H1 (cell line): Measurements from ENCODE around the gene GPC6. TPM values are rescaled to one million over a fixed set of nuclear protein-coding genes. Genes with fewer than 3 reads are reported as not detected.

Experiments
- CTCF ChIA-PET: fragments of 300-600 bp; sonication (Branson Sonifier 250); formaldehyde crosslinking; loops from one replicate; lab custom pipeline; 2021; ENCODE audit not compliant: partially characterized antibody; lab: Charles Lee
- POLR2A ChIA-PET: fragments of 300-600 bp; sonication (Branson Sonifier 250); formaldehyde crosslinking; loops from one replicate; lab custom pipeline; 2021; ENCODE audit warnings: inconsistent platforms; ENCODE audit not compliant: partially characterized antibody; lab: Charles Lee
- DNase-seq, 2 experiments: peaks; one replicate each; pipeline versions ENCODE4 v3.0.0 to v3.0.0-alpha.2; 2010 to 2022; ENCODE audit warnings: low spot score in 2 of 2, low read depth in 1 of 2, mixed read lengths in 1 of 2
- FAIRE-seq: peaks from 2 replicates; lab custom pipeline; 2011; peaks lifted over from hg19 to GRCh38; lab: Jason Lieb, UNC
- H2AFZ ChIP-seq: 2 replicates; pipeline ENCODE4 v1.8.1; 2012; ENCODE audit warnings: low read length, inconsistent platforms
- H2AK5ac ChIP-seq: 2 replicates; pipeline ENCODE4 v1.6.1; 2013; ENCODE audit warnings: low read depth, low read length
- H2BK120ac ChIP-seq: replicated peaks from 2 replicates; pipeline ENCODE3; 2013; ENCODE audit warnings: low read depth, low read length, inconsistent platforms
- H2BK12ac ChIP-seq: 2 replicates; pipeline ENCODE4 v1.6.1; 2013; ENCODE audit warnings: low read depth, low read length
- H2BK15ac ChIP-seq: 2 replicates; pipeline ENCODE4 v1.6.1; 2013; ENCODE audit warnings: low read length
- H2BK20ac ChIP-seq: 2 replicates; pipeline ENCODE4 v1.6.1; 2013; ENCODE audit warnings: low read length
- H2BK5ac ChIP-seq: 2 replicates; pipeline ENCODE4 v1.6.1; 2013; ENCODE audit warnings: low read depth, low read length
- H3K14ac ChIP-seq: 2 replicates; pipeline ENCODE4 v1.6.1; 2013; ENCODE audit warnings: inconsistent platforms; ENCODE audit not compliant: insufficient read length
- H3K18ac ChIP-seq: 2 replicates; pipeline ENCODE4 v1.6.1; 2013; ENCODE audit warnings: low read length; ENCODE audit errors: extremely low read depth
- H3K23ac ChIP-seq: 2 replicates; pipeline ENCODE4 v1.6.1; 2013; ENCODE audit warnings: inconsistent platforms; ENCODE audit not compliant: insufficient read length
- H3K23me2 ChIP-seq: 2 replicates; pipeline ENCODE4 v1.6.1; 2013; ENCODE audit warnings: low read depth, low read length
- H3K27ac ChIP-seq: 2 replicates; pipeline ENCODE4 v1.6.1; 2011; ENCODE audit warnings: low read depth, low read length, inconsistent platforms
- H3K27me3 ChIP-seq, 4 experiments: replicated peaks in 1 of 4; 1 replicate in 1 of 4; 2 replicates in 3 of 4; pipeline versions ENCODE4 v1.6.1 to v1.8.1; 2011 to 2013; ENCODE audit warnings: low read length in 3 of 4, mild to moderate bottlenecking in 3 of 4, inconsistent platforms in 2 of 4, mixed read lengths in 2 of 4, moderate library complexity in 1 of 4; ENCODE audit not compliant: control insufficient read depth in 3 of 4, insufficient read depth in 3 of 4; ENCODE audit errors: extremely low read depth in 1 of 4
- H3K36me3 ChIP-seq, 4 experiments: 2 replicates each; pipeline versions ENCODE4 v1.6.1 to v1.8.1; 2011 to 2013; ENCODE audit warnings: mild to moderate bottlenecking in 4 of 4, low read length in 3 of 4, moderate library complexity in 2 of 4, control low read depth in 1 of 4, inconsistent platforms in 1 of 4; ENCODE audit not compliant: insufficient read depth in 4 of 4, control insufficient read depth in 2 of 4
- H3K4ac ChIP-seq: replicated peaks from 2 replicates; pipeline ENCODE3; 2013; ENCODE audit warnings: low read length, low read depth, mixed read lengths, inconsistent platforms; ENCODE audit not compliant: insufficient read length
- H3K4me1 ChIP-seq, 4 experiments: replicated peaks in 1 of 4; 1 replicate in 1 of 4; 2 replicates in 3 of 4; pipeline versions ENCODE4 v1.6.1 to v1.8.1; 2011 to 2013; ENCODE audit warnings: low read length in 3 of 4, inconsistent platforms in 2 of 4, mixed read lengths in 1 of 4; ENCODE audit not compliant: insufficient read depth in 4 of 4, control insufficient read depth in 3 of 4
- H3K4me2 ChIP-seq, 2 experiments: 2 replicates each; pipeline versions ENCODE4 v1.6.1 to v1.8.1; 2011 to 2013; ENCODE audit warnings: low read depth in 2 of 2, low read length in 2 of 2, control low read depth in 1 of 2, inconsistent platforms in 1 of 2, mild to moderate bottlenecking in 1 of 2; ENCODE audit not compliant: insufficient read depth in 1 of 2
- H3K4me3 ChIP-seq, 4 experiments: fragments of 200-600, 300-600 bp in 1 of 4; sonication (generic), shearing (Covaris generic), sonication (Bioruptor Twin) in 1 of 4; 2 replicates each; pipeline versions ENCODE4 v1.5.1 to v1.8.1; 2011 to 2016; ENCODE audit warnings: low read length in 4 of 4, low read depth in 3 of 4, control low read depth in 2 of 4, inconsistent platforms in 2 of 4, mild to moderate bottlenecking in 2 of 4, mixed read lengths in 1 of 4, moderate library complexity in 1 of 4; ENCODE audit not compliant: insufficient read depth in 2 of 4; ENCODE audit errors: extremely low read depth in 1 of 4
- H3K56ac ChIP-seq: replicated peaks from 2 replicates; pipeline ENCODE3; 2013; ENCODE audit warnings: low read depth, mild to moderate bottlenecking, mixed read lengths, low read length, inconsistent platforms; ENCODE audit not compliant: insufficient read length
- H3K79me1 ChIP-seq: 2 replicates; pipeline ENCODE4 v1.6.1; 2013; ENCODE audit warnings: low read depth, low read length, control low read depth
- H3K79me2 ChIP-seq, 2 experiments: 2 replicates each; pipeline versions ENCODE4 v1.6.1 to v1.8.1; 2012 to 2013; ENCODE audit warnings: low read length in 2 of 2, mild to moderate bottlenecking in 2 of 2, inconsistent platforms in 1 of 2; ENCODE audit not compliant: insufficient read depth in 2 of 2, control insufficient read depth in 1 of 2
- H3K9ac ChIP-seq, 4 experiments: replicated peaks in 1 of 4; 1 replicate in 1 of 4; 2 replicates in 3 of 4; pipeline versions ENCODE4 v1.6.1 to v1.8.1; 2011 to 2013; ENCODE audit warnings: low read depth in 3 of 4, low read length in 3 of 4, control low read depth in 2 of 4, mild to moderate bottlenecking in 2 of 4, moderate library complexity in 2 of 4, inconsistent platforms in 1 of 4; ENCODE audit errors: extremely low read depth in 1 of 4
- H3K9me3 ChIP-seq, 2 experiments: 2 replicates each; pipeline versions ENCODE4 v1.6.1 to v1.8.1; 2012 to 2013; ENCODE audit warnings: mild to moderate bottlenecking in 2 of 2, moderate library complexity in 2 of 2, control low read depth in 1 of 2, inconsistent platforms in 1 of 2, low read depth in 1 of 2, low read length in 1 of 2, mixed read lengths in 1 of 2; ENCODE audit not compliant: insufficient read depth in 2 of 2
- H4K20me1 ChIP-seq, 2 experiments: replicated peaks in 1 of 2; 2 replicates each; pipeline versions ENCODE3 to v1.8.1; 2011 to 2013; ENCODE audit warnings: inconsistent platforms in 2 of 2, low read length in 2 of 2, mild to moderate bottlenecking in 1 of 2; ENCODE audit not compliant: insufficient read depth in 2 of 2, control insufficient read depth in 1 of 2
- H4K5ac ChIP-seq: 2 replicates; pipeline ENCODE4 v1.6.1; 2013; ENCODE audit warnings: low read length, low read depth, mixed read lengths, inconsistent platforms; ENCODE audit not compliant: insufficient read length
- H4K8ac ChIP-seq: 2 replicates; pipeline ENCODE4 v1.8.0; 2013; ENCODE audit warnings: mild to moderate bottlenecking, moderate library complexity, low read length, inconsistent platforms; ENCODE audit not compliant: insufficient read depth; ENCODE audit errors: extremely low read depth
- H4K91ac ChIP-seq: replicated peaks from 2 replicates; pipeline ENCODE3; 2013; ENCODE audit warnings: low read length, mixed read lengths, inconsistent platforms; ENCODE audit not compliant: insufficient read length
- BACH1 ChIP-seq: IDR thresholded peaks from 2 replicates; pipeline ENCODE4 v1.6.1; 2012; ENCODE audit warnings: low read length, improper control_type of control experiment
- whole genome bisulfite sequencing, 2 experiments: shearing (Covaris generic) in 1 of 2; methylation state at CpG; one replicate each; pipeline versions ENCODE4 v1.1.6 to v1.1.7; 2013 to 2015; ENCODE audit warnings: low lambda C conversion rate in 2 of 2, mixed read lengths in 2 of 2, inconsistent platforms in 1 of 2, low coverage in 1 of 2, missing lambda C conversion rate in 1 of 2; ENCODE audit not compliant: insufficient replicate concordance in 2 of 2, insufficient coverage in 1 of 2, insufficient read length in 1 of 2; ENCODE audit errors: extremely low coverage in 1 of 2, missing lambda C conversion rate in 1 of 2; 5-methylcytosine and 5-hydroxymethylcytosine counted together
- polyA plus RNA-seq, 7 experiments: library from polyadenylated mRNA; depleted of rRNA in 3 of 7; stranded (reverse) in 5 of 7; unstranded in 2 of 7; fragments of >200 nt in 5 of 7; fragments of 200-250 nt in 2 of 7; gene quantifications; 1 replicate in 5 of 7; 2 replicates in 1 of 7; 4 replicates in 1 of 7; pipeline versions ENCODE4 v1.2.1 to v1.2.3, GENCODE V29; 2011 to 2013; ENCODE audit warnings: missing spikeins in 2 of 7, mixed read lengths in 2 of 7
- total RNA-seq: library from RNA; stranded (reverse); fragmentation: NEBNext Ultra II Directional; extraction: Animal tissue kit (Norgen Biotek cat#: 25700); gene quantifications from 2 replicates; pipeline ENCODE4 v1.2.1, GENCODE V29; 2021

Gene GPC6
- total and polyA plus RNA-seq, 2 of the 8 experiments (the other 6 are each of a cell fraction or from before 2014, with no cell fraction given), result 5.4 to 12.0 TPM

- no peak overlapping the region for H3K27ac ChIP-seq
- POLR2A ChIA-PET, result no interaction called here
Observed at GRCh38 chr13:94031609-94032008, 805.0 kb downstream of the GPC6 start.

More at GRCh38 chr13:94031609-94032008, 805.0 kb downstream of the GPC6 start:
- Histone ChIP-seq H3K4me2 (no peak overlapping the region), H3K9me3 (no peaks in the 10 kb centered on the region), H3K23ac (no peak overlapping the region), H2AK5ac (no peak overlapping the region), H3K79me2 (no peaks in the 10 kb centered on the region), H3K36me3 (no peaks in the 10 kb centered on the region), H3K23me2 (no peaks in the 10 kb centered on the region), H3K4me3 (no peak overlapping the region), H4K8ac (no peak overlapping the region), H2BK120ac (no peak overlapping the region), H2BK12ac (no peak overlapping the region), H3K56ac (no peak overlapping the region), H2AFZ (no peak overlapping the region), H2BK5ac (no peak overlapping the region), H3K18ac (no peak overlapping the region), H4K5ac (no peak overlapping the region), H3K79me1 (no peaks in the 10 kb centered on the region), H3K4ac (no peak overlapping the region), H3K14ac (no peak overlapping the region), H4K91ac (no peak overlapping the region), H2BK20ac (no peak overlapping the region), H4K20me1 (no peaks in the 10 kb centered on the region), H3K27me3 (no peaks in the 10 kb centered on the region), H3K4me1 (peaks cover 0 to 4% (median 0%) of the 10 kb centered on the region in 4 experiments; a peak in 3 of 7 replicates), H2BK15ac (no peak overlapping the region), H3K9ac (no peak overlapping the region)
- TF ChIP-seq BACH1, result no peak
- WGBS, 2 experiments, result 87% methylated on average over 3 of the region's 3 CpGs; no CpG with 5 or more reads in 1 of the 2 experiments
- FAIRE-seq (no peak), DNase-seq (no peak)
- CTCF ChIA-PET, result interaction anchor here (1.0 kb wide), 1 partner anchor 161 kb away, joined by 3 read pairs; no protein-coding TSS in a partner anchor
